Left ventricle myocardium inferior (tissue), 1 donor: ENCODE measurements around the gene PRF1. TPM values are rescaled to one million over a fixed set of nuclear protein-coding genes. Genes with fewer than 3 reads are reported as not detected.

Experiments
- DNase-seq: peaks from one replicate; pipeline ENCODE4 v3.0.0-alpha.2; 2020
- H3K27ac ChIP-seq: fragments of 200-600 bp; replicated peaks from 2 replicates; pipeline ENCODE4 v1.8.0; 2021
- H3K27me3 ChIP-seq: fragments of 200-600 bp; 2 replicates; pipeline ENCODE4 v1.8.0; 2021; ENCODE audit warnings: low read depth
- H3K36me3 ChIP-seq: fragments of 200-600 bp; 2 replicates; pipeline ENCODE4 v1.8.0; 2021
- H3K4me1 ChIP-seq: fragments of 200-600 bp; 2 replicates; pipeline ENCODE4 v1.8.0; 2021
- H3K4me3 ChIP-seq: fragments of 200-600 bp; 2 replicates; pipeline ENCODE4 v1.8.0; 2021; ENCODE audit warnings: mild to moderate bottlenecking, moderate library complexity
- H3K9me3 ChIP-seq: fragments of 200-600 bp; replicated peaks from 2 replicates; pipeline ENCODE4 v1.8.0; 2021
- intact Hi-C: fragments of 100-400 bp; cut with micrococcal nuclease; formaldehyde crosslinking; loops from one replicate; pipeline ENCODE4 v1.11.0; 2022
- long read RNA-seq: library from polyadenylated mRNA; unstranded; transcript quantifications from one replicate; pipeline ENCODE4 v2.0.0, GENCODE V29; 2021
- total RNA-seq: library from RNA; stranded (reverse); fragmentation: NEBNext Ultra II Directional; extraction: Animal tissue kit (Norgen Biotek cat#: 25700); gene quantifications from one replicate; pipeline ENCODE4 v1.2.1, GENCODE V29; 2021
- TF ChIP-seq, protein P1 (sequence below): fragments of 200-600 bp; IDR thresholded peaks from 2 replicates; pipeline ENCODE4 v1.8.0; 2021; ENCODE audit warnings: antibody characterized with exemption, mild to moderate bottlenecking, borderline replicate concordance
- donor health status: DM: no; HTN: yes; CAD: no; lungs with severe emphysema.

PRF1 gene
- 2.6 TPM for total RNA-seq
- long read RNA-seq, transcript PRF1-201 (3 exons, 2,492 nt) = major isoform, 6 of 7 reads
- long read RNA-seq, partial matches to known transcripts = 0 of 7 reads
- long read RNA-seq, other reads (novel, unspliced or antisense) = 0 of 7 reads

DNA sequence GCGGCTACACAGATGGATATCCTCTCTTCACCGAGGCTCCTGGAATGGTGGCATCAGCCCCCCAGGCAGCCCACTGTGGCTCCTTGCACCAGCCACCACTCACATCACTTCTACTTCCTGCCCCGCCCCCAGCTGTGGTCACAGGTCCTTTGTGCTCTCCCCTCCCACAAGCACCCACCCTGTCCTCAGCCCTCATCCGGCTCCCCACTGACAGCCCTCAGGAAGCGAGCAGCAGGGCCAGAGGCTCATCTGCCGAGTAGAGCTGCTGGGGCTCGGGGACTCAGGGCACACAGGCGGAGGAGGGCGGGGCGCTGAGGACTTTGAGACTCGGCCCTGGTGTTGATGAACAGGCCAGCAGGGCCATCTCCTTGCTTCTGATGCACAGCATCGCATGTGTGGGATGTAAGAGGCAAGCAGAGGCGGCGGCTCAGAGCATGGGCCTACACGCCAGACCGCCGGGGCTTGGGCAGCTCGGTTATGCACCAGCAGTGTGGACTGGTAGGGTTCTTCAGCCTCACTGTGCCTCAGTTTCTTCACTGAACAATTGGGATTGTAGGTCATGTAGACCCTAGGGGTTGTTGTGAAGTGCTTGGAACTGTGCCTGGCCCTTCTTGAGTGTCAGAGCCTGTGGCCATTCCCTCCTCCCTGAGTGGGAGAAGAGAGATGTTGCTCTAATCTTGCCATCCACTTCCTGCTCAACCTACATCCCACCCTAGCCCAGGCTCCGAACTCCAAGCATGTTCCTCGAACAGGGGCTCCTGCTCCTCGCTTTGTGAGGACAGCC is at the start of gene PRF1:
Gene PRF1 (minus strand): TSS at position 77 of the 784 bp plus-strand sequence. CDS start 1,839 bp downstream, outside the sequence.
- Histone ChIP-seq H3K27me3 (no peaks in the 10 kb centered on the region), H3K9me3 (no peaks in the 10 kb centered on the region), H3K4me3 (no peak within 1 kb of the TSS), H3K36me3 (no peaks in the 10 kb centered on the region), H3K27ac (no peak within 1 kb of the TSS), H3K4me1 (no peaks in the 10 kb centered on the region)
- no peak for DNase-seq
- TF ChIP-seq, protein P1, sequence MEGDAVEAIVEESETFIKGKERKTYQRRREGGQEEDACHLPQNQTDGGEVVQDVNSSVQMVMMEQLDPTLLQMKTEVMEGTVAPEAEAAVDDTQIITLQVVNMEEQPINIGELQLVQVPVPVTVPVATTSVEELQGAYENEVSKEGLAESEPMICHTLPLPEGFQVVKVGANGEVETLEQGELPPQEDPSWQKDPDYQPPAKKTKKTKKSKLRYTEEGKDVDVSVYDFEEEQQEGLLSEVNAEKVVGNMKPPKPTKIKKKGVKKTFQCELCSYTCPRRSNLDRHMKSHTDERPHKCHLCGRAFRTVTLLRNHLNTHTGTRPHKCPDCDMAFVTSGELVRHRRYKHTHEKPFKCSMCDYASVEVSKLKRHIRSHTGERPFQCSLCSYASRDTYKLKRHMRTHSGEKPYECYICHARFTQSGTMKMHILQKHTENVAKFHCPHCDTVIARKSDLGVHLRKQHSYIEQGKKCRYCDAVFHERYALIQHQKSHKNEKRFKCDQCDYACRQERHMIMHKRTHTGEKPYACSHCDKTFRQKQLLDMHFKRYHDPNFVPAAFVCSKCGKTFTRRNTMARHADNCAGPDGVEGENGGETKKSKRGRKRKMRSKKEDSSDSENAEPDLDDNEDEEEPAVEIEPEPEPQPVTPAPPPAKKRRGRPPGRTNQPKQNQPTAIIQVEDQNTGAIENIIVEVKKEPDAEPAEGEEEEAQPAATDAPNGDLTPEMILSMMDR = no peak
- intact Hi-C loops = no loop called here

DNA sequence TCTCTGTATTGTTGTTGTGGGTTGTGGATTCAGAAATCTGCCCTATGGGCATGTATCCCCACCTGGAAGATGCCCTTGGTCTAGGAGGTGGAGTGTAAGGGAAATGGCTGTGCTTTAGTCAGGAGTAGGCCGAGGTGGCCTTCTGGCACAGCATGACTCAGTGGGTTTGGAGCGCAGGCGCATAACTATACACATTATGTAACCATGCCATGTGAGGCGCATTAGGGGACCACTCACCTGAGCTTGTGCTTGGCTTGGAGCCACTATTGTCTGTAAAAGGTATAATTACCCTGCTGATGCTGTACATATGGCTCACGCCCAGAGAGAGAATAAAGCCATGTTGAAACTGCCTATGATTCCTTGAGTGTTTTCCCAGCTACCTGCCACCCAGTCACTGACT is 49.1 kb upstream of the PRF1 start:
- intact Hi-C loops = no loop called here
- DNase-seq = no peak
- no peak overlapping the region for H3K27ac ChIP-seq
- peaks cover 20% of the 10 kb centered on the region for H3K4me1 ChIP-seq
- no peak overlapping the region for H3K4me3 ChIP-seq
- no peaks in the 10 kb centered on the region for H3K9me3 ChIP-seq
- H3K27me3 ChIP-seq = no peaks in the 10 kb centered on the region
- no peaks in the 10 kb centered on the region for H3K36me3 ChIP-seq
- TF ChIP-seq, protein P1 = no peak

DNA sequence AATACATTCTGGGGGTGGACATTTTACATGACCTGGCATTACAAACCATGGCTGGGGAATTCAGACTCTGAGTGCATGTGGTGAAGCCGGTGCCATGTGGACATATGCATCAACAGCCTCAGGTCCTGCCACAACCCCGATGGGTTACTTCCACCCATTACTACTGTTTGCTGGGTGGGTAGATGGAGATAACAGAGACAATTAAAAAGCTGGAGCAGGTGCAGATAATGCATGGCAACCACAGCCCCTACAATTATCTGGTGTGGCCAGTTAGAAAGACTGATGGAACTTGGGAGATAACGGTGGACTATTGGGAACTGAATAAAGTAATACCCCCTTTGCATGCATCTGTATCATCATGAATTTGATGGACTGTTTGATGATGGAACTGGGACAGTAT is 48.2 kb upstream of the PRF1 start:
- intact Hi-C loops = no loop called here

DNA sequence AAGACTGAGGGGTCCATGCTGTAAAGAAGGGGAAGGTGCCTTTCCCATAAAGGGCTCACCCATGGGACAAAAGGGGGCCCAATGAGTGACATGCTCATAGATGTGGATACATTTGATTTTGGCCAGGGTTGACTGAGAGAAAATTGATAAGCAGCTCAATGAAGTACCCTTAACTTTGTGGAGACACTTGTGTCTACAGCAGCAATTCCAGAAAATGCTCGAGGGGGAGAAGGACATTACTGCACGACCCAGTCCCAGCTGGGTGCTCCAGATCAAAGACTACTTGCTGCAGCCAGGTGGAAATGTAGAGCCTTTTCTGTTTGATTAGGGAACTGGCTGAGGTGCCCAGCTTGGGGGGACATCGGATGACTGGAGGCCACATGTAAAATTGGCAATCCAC is 47.6 kb upstream of the PRF1 start:
- intact Hi-C loops = no loop called here
- no peaks in the 10 kb centered on the region for H3K27me3 ChIP-seq
- no peaks in the 10 kb centered on the region for H3K9me3 ChIP-seq
- no peak overlapping the region for H3K4me3 ChIP-seq
- no peak for DNase-seq
- H3K36me3 ChIP-seq = no peaks in the 10 kb centered on the region
- TF ChIP-seq, protein P1 = no peak
- peaks cover 17% of the 10 kb centered on the region for H3K4me1 ChIP-seq
- H3K27ac ChIP-seq = no peak overlapping the region

More for the DNA sequence above, 48.2 kb upstream of the PRF1 start:
- no peak for DNase-seq
- H3K4me3 ChIP-seq = no peak overlapping the region
- H3K4me1 ChIP-seq = peaks cover 17% of the 10 kb centered on the region
- no peaks in the 10 kb centered on the region for H3K9me3 ChIP-seq
- TF ChIP-seq, protein P1 = no peak
- no peak overlapping the region for H3K27ac ChIP-seq
- H3K36me3 ChIP-seq = no peaks in the 10 kb centered on the region
- H3K27me3 ChIP-seq = no peaks in the 10 kb centered on the region

DNA sequence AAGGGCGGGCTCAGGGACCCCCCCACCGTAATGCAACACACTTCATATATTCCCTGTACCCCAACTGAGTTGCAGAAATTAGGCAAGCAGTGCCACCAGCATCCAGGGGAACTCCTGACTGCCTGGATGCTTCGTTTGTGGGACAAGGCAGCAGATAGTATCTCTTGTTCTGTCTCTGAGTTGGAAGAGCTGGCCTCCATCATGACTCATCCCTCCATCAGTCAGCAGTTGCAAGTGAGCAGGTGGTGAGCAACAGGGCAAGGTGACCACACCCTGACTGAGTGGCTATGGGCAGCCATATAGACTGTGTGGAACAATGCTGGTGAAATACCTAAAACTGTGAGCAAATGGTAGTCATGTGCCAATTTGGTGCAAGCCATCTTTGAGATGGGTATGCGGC is 47.0 kb upstream of the PRF1 start:
- TF ChIP-seq, protein P1 = no peak
- intact Hi-C loops = no loop called here
- no peaks in the 10 kb centered on the region for H3K9me3 ChIP-seq

More for the DNA sequence above, 47.0 kb upstream of the PRF1 start:
- peaks cover 17% of the 10 kb centered on the region for H3K4me1 ChIP-seq
- DNase-seq = no peak
- H3K4me3 ChIP-seq = no peak overlapping the region
- H3K36me3 ChIP-seq = no peaks in the 10 kb centered on the region
- H3K27me3 ChIP-seq = no peaks in the 10 kb centered on the region
- no peak overlapping the region for H3K27ac ChIP-seq
